HepG2 (cell line): Measurements from ENCODE around the gene SLC48A1.

ENCODE experiments used
- SRF ChIP-seq: IDR thresholded peaks from 2 replicates; pipeline ENCODE4 v1.6.1; 2011; ENCODE audit warnings: mild to moderate bottlenecking, low read depth, low read length, moderate library complexity
- TF ChIP-seq, protein P1 (sequence below), 2 experiments: sonication (generic) in 1 of 2; formaldehyde crosslinking in 1 of 2; IDR thresholded peaks; 2 replicates each; pipeline versions ENCODE4 v1.5.1 to v1.6.1; 2011 to 2020; ENCODE audit warnings: borderline replicate concordance in 1 of 2, low read depth in 1 of 2, low read length in 1 of 2, mild to moderate bottlenecking in 1 of 2, missing genetic modification reagents in 1 of 2, moderate library complexity in 1 of 2

DNA sequence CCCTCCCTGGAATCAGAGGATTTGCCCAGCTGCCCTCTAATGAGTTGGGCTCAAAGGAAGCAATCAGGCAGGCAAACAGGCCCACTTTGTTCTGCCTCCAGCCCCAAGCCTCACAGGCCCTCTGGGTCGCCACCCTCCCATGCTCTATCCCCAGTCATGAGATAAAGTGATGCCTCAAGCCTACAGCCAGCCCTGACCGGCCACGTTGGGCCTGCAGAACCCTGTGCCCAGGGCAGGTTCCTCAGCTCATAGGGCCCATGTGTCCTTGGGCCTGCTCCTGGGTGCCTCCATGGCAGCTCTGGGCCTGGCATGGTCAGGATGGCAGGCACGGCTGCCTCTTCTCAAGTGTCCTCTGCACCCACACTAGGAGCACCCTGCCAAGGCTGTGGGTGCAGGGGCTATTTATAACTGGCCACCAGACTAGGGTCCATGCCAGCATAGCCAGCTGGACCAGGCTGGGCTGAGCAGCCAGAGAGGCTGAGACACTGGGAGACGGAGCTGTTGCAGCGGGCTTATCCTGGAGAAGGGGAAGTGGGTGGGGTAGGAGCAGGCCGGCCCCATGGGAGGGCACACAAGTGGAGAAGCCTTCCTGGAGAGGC is 26.4 kb downstream of the SLC48A1 start:
- TF ChIP-seq, protein P1, sequence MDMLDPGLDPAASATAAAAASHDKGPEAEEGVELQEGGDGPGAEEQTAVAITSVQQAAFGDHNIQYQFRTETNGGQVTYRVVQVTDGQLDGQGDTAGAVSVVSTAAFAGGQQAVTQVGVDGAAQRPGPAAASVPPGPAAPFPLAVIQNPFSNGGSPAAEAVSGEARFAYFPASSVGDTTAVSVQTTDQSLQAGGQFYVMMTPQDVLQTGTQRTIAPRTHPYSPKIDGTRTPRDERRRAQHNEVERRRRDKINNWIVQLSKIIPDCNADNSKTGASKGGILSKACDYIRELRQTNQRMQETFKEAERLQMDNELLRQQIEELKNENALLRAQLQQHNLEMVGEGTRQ (IDR thresholded peaks at IDR 0.05; ENCODE audit: low read depth, low read length): no peak
- TF ChIP-seq, protein P1 (CRISPR knock-in tag; IDR thresholded peaks at IDR 0.05; ENCODE audit: borderline replicate concordance): no peak
- TF ChIP-seq SRF: no peak
